GM10248 (cell line): ENCODE measurements around the gene POLK.
A peak's percentile ranks its signal among the peaks of the same experiment; 100 is the strongest.

Experiments
- CTCF ChIA-PET: fragments of 300-600 bp; sonication (Branson Sonifier 250); formaldehyde crosslinking; extraction: SDS; loops from one replicate; lab custom pipeline; 2021; ENCODE audit warnings: antibody characterized with exemption; lab: Yijun Ruan, JAX
- POLR2A ChIA-PET: fragments of 350-650 bp; sonication (Branson Sonifier 250); formaldehyde crosslinking; extraction: SDS; loops from one replicate; lab custom pipeline; 2020; ENCODE audit warnings: antibody characterized with exemption; lab: Yijun Ruan, JAX
- DNase-seq: peaks from one replicate; pipeline ENCODE4 v3.0.0; 2012; ENCODE audit errors: extremely low spot score
- TF ChIP-seq, protein P1 (sequence below): IDR thresholded peaks from 2 replicates; pipeline ENCODE4 v1.5.1; 2012; ENCODE audit warnings: mild to moderate bottlenecking, low read depth; ENCODE audit errors: extremely low read depth, missing control alignments, control extremely low read depth

The POLK gene

DNA sequence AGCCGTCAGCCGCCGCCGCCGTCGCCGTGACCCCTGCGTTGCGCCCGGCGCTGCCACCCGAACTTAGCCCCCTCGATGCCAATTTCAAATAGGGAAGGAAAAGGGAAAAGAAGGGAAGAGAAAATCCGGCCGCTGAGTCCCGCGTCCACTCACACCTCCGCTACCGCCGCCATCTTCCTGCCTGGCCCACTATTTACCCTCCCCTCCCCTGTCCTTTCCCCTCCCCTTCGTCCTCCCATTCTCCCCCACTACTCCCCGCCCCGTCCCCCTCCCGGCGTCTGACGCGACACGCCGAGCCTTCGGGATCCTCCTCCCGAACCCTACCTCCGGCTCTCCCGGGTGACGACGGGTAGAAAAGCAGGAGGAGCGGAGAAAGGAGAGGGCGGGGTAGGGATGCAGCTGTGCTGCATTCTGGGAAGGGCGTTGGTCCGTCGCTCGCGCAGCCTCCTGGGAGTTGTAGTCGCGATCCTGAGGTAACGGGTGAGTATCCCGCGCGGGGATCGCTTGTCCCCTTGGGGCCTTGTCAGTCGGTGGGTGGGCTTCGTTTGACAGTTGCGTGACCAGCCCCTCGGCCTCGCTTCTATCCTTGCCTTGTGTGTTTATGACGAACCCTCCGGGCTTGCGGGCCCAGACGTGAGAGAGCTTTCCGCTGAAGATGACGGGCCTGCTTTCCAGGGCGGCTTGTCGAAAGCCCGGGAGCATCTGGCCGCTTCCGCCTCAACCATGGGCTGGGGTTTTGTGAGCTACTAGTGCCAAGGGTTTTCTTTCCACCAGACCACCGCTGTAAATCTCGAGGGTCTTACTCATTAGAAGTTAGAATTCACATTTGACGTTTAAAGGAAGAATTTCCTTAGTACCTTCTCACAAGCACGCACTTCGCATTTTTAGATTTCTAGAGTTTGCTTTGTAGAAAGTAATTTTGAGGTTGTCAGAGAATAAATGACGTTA, at the start of gene POLK, which contains the start of gene CERT1:
Gene POLK (plus strand): TSS at position 457 of the 948 bp plus-strand sequence.
Gene CERT1 (minus strand): TSS at position 195 of the 948 bp plus-strand sequence. CDS start 422 bp downstream, outside the sequence.
- peak; percentile 95 for DNase-seq
- CTCF ChIA-PET = interaction anchor here (1.5 kb wide), 1 partner anchor 169 kb away, joined by 5 read pairs; no protein-coding TSS in a partner anchor
- TF ChIP-seq, protein P1, sequence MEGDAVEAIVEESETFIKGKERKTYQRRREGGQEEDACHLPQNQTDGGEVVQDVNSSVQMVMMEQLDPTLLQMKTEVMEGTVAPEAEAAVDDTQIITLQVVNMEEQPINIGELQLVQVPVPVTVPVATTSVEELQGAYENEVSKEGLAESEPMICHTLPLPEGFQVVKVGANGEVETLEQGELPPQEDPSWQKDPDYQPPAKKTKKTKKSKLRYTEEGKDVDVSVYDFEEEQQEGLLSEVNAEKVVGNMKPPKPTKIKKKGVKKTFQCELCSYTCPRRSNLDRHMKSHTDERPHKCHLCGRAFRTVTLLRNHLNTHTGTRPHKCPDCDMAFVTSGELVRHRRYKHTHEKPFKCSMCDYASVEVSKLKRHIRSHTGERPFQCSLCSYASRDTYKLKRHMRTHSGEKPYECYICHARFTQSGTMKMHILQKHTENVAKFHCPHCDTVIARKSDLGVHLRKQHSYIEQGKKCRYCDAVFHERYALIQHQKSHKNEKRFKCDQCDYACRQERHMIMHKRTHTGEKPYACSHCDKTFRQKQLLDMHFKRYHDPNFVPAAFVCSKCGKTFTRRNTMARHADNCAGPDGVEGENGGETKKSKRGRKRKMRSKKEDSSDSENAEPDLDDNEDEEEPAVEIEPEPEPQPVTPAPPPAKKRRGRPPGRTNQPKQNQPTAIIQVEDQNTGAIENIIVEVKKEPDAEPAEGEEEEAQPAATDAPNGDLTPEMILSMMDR = no peak
- POLR2A ChIA-PET = no interaction called here

DNA sequence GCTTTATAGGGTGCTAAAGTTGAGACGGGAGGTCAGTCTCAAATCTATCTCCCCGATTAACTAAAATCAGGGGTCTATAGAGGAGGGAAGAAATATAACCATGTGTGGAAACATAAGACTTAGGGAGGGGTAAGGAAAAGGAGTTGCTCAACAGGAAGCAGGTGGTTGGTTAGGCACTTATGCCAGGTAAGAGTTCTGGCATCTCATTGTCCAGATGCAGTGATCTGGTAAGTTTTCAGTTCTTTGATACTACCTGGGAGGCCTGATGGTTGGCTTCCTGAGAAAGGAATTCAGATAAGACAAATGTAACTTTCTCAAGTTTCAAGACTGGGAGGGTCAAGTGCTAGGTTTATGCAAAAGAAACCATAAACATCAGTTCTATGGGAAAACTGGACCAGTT, 48.0 kb upstream of the POLK start:
- POLR2A ChIA-PET = no interaction called here
- TF ChIP-seq, protein P1 = no peak
- no peak for DNase-seq
- CTCF ChIA-PET = no interaction called here

DNA sequence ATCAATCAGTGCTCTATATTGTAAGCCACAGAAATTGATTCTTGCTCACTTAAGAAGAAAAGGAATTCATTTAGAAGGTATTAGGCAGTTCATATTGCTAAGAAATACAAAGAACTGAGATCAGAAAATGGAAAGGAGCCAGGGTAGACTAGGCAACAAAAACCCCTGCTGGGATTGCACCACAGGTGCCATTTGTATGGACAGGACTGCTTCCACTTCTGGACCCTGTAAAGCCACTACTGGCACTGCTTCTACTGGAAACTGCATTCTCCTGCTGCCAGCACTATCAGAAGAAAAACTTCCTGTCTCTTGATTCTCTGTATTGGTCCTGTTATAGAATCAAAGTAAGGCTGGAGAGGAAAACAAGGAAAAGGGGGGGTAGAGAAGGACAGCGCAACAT, 46.2 kb upstream of the POLK start:
- no peak for DNase-seq
- ChIA-PET CTCF (interaction anchor here (1.0 to 1.4 kb wide), 3 partner anchors 8 to 18 kb away, joined by 3 to 5 read pairs (median 3); no protein-coding TSS in a partner anchor), POLR2A (no interaction called here)
- TF ChIP-seq, protein P1 = no peak

DNA sequence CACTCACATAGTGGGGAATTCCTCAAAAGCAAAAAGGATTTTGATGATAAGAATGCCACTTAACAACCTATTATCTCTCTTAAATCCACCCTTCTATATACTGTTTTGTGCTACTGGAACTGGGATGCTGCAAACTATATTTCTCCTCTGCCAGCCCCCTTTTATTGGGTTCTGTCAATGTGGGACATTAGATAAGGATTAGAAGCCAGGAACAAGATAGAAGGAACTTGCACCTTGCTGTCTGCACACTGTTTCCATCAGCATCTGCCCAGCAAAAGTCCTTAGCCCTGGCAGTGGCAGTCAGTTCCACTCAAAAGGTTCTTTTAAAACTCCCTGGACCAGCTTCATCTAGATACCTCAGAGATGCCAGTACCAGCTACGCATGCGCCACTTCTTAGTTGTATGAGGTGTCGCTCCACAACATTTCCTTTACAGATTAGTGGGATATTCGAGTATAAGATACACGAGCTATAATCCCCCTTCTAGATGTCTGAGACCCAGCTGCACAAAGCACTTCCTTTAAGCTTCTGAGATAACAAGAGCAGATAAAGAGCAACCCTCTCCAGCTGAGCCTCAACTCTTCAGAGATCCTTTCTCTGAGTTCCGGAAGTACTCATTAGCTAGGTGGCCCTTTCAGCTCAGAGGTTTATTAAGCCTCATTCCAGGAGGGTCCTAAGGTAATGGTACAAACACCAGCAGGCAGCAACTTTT, 45.5 kb upstream of the POLK start:
- ChIA-PET POLR2A (no interaction called here), CTCF (interaction anchor here (0.7 to 1.6 kb wide), 5 partner anchors 9 to 122 kb away, joined by 3 to 4 read pairs (median 3); no protein-coding TSS in a partner anchor)

DNA sequence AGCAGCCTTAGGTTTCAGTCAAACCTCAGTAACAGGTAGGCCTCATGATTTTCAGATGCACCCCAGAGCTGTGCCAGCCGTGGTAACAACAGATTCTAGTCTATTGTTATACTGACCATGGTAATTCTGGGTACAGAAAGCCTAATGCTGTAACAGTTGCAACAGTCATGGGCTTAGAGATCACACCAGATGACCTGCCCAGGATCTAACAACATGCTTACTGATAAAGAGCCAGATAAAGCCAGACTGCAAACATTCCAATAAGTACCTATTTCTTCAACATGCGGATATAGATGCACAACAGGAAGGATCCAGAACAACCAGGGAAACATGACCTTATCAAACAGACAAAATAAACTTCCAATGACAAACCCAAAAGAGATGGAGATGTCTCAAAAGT, 43.1 kb upstream of the POLK start:
- ChIA-PET POLR2A (no interaction called here), CTCF (no interaction called here)
- TF ChIP-seq, protein P1 = no peak
- DNase-seq = no peak

More for the DNA sequence above, 45.5 kb upstream of the POLK start:
- DNase-seq = no peak
- TF ChIP-seq, protein P1 = no peak

DNA sequence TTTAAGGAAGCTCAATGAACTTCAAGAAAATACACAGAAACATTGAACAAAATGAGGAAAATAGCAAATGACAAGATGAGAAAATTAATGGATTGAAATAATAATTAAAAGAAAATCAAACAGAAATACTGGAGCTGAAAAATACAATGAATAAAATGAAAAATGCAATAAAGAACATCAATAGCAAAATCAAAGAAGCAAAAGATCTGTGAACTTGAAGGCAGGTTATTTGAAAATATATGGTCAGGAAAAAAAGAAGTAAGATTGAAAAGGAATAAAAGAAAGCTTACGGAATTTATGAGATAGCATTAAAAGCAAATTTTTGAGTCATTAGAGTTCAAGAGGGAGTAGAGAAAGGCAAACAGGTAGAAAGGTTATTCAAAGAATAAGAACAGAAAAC, 42.7 kb upstream of the POLK start:
- TF ChIP-seq, protein P1 = no peak
- ChIA-PET POLR2A (no interaction called here), CTCF (no interaction called here)
- no peak for DNase-seq
